WERI-Rb-1 (cell line): ENCODE results near the gene WNT9A.
A peak's percentile ranks its signal among the peaks of the same experiment; 100 is the strongest.

ENCODE experiments used
- DNase-seq: peaks from one replicate; pipeline ENCODE4 v3.0.0-alpha.2; 2020
- H3K27ac ChIP-seq: fragments of 250-450 bp; sonication (Bioruptor Pico); 2 replicates; pipeline ENCODE4 v1.5.1; 2020; ENCODE audit warnings: mild to moderate bottlenecking, moderate library complexity
- H3K27me3 ChIP-seq: fragments of 250-450 bp; sonication (Bioruptor Pico); 2 replicates; pipeline ENCODE4 v1.5.1; 2021; ENCODE audit warnings: mild to moderate bottlenecking, low read depth, moderate library complexity; ENCODE audit not compliant: insufficient read depth, severe bottlenecking
- H3K36me3 ChIP-seq: fragments of 250-450 bp; sonication (Bioruptor Pico); 2 replicates; pipeline ENCODE4 v1.5.1; 2020; ENCODE audit warnings: mild to moderate bottlenecking, moderate library complexity
- H3K4me3 ChIP-seq: 2 replicates; pipeline ENCODE4 v1.5.1; 2011; ENCODE audit warnings: low read depth, mild to moderate bottlenecking, control low read depth, low read length
- H3K9me3 ChIP-seq: fragments of 250-450 bp; sonication (Bioruptor Pico); 2 replicates; pipeline ENCODE4 v1.5.1; 2021; ENCODE audit warnings: mild to moderate bottlenecking, moderate library complexity; ENCODE audit not compliant: severe bottlenecking
- CTCF ChIP-seq: IDR thresholded peaks from 2 replicates; pipeline ENCODE4 v1.5.1; 2011; ENCODE audit warnings: low read depth, mild to moderate bottlenecking, control low read depth, inconsistent platforms, low read length

The WNT9A gene

DNA sequence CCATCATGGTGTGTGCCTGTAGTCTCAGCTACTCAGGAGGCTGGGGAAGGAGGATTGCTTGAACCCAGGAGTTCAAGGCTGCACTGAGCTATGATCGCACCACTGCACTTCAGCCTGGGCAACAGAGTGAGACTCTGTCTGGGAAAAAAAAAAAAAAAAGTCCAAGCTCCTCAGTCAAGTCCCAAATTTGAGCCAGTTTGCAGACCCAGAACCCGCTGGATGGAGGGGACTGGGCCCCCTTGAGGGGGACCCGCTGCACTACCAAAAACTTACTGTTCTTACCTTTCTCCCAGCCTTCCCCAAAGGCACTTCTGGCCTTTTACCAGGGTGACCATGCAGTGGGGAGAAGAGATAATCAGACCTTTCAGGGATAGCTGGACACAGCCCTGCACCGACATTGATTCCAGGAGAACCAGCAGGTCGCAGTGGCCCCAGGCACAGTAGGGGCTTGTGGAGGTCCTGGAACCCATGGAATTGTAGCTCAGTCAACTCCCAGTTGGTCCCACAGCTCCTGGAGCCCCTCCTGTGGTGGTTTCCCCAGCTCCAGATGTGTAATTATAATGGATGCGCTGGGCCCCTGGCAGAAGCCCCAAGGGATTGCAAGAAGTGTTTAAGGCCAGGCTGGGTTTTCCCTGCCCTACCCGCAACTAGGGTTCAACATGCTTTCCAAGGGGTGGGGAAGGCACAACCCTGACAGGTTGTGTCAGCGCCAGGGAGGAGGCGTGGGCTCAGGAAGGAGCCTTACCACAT lies 4.1 kb upstream of the WNT9A start:
- Histone ChIP-seq H3K4me3 (no peak overlapping the region), H3K27ac (no peak overlapping the region), H3K9me3 (no peaks in the 10 kb centered on the region), H3K27me3 (no peaks in the 10 kb centered on the region), H3K36me3 (no peaks in the 10 kb centered on the region)
- DNase-seq: no peak
- no peak for TF ChIP-seq CTCF

DNA sequence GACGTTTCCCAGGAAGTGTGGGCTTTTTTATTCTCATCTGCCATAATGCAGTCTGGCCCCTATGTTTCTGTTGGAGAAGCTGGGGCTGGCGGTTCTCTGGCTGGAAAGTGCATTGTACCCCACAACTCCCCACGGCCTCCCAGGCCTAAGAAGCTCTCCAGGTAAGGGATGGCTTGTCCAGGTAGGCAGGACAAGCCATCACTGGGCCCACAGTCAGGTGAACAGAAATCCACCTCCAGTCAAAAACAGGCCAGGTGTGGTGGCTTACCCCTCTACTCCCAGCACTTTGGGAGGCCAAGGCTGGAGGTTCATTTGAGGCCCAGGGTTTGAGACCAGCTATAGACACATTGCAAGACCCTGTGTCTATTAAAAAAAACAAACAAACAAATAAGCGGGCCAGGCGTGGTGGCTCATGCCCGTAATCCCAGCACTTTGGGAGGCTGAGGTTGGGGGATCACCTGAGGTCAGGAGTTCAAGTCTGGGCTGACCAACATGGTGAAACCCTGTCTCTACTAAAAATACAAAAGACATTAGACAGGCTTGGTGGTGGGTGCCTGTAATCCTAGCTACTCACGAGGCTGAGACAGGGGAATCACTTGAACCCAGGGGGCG lies 3.1 kb upstream of the WNT9A start:
- H3K27ac ChIP-seq: no peak overlapping the region
- DNase-seq: no peak
- no peaks in the 10 kb centered on the region for H3K27me3 ChIP-seq
- TF ChIP-seq CTCF: no peak
- H3K36me3 ChIP-seq: no peaks in the 10 kb centered on the region
- H3K4me3 ChIP-seq: no peak overlapping the region
- H3K9me3 ChIP-seq: no peaks in the 10 kb centered on the region

- no peak overlapping the region for H3K4me3 ChIP-seq
- DNase-seq: no peak
- no peak for TF ChIP-seq CTCF
- H3K9me3 ChIP-seq: no peaks in the 10 kb centered on the region
- no peaks in the 10 kb centered on the region for H3K36me3 ChIP-seq
- no peak overlapping the region for H3K27ac ChIP-seq
- H3K27me3 ChIP-seq: no peaks in the 10 kb centered on the region
These were observed 2.4 kb upstream of the WNT9A start for GRCh38 chr1:227949954-227950734.

GRCh38 chr1:227949341-227949921 lies 1.7 kb upstream of the WNT9A start:
- TF ChIP-seq CTCF: no peak
- no peak overlapping the region for H3K4me3 ChIP-seq

GRCh38 chr1:227948493-227949260 lies 945 bp upstream of the WNT9A start:
- H3K27ac ChIP-seq: no peak overlapping the region
- no peak for DNase-seq
- TF ChIP-seq CTCF: no peak
- peak overlapping the region; percentile 54 for H3K4me3 ChIP-seq
- H3K27me3 ChIP-seq: no peaks in the 10 kb centered on the region
- H3K9me3 ChIP-seq: no peaks in the 10 kb centered on the region
- H3K36me3 ChIP-seq: no peaks in the 10 kb centered on the region

More at GRCh38 chr1:227949341-227949921, 1.7 kb upstream of the WNT9A start:
- no peak overlapping the region for H3K27ac ChIP-seq
- H3K27me3 ChIP-seq: no peaks in the 10 kb centered on the region
- no peak for DNase-seq
- H3K9me3 ChIP-seq: no peaks in the 10 kb centered on the region
- no peaks in the 10 kb centered on the region for H3K36me3 ChIP-seq
